Suppressor macrophage (primary cell): ENCODE data around the gene GMPS.
"Not testable (repeated sequence)": the region's sequence is repeated elsewhere in the genome, so short reads cannot be mapped to it uniquely, and the experiment has no call there.

ENCODE experiments used
- DNase-seq, 4 experiments: peaks; one replicate each; pipeline ENCODE4 v3.0.0-alpha.2; 2020 to 2022

The GMPS gene

DNA sequence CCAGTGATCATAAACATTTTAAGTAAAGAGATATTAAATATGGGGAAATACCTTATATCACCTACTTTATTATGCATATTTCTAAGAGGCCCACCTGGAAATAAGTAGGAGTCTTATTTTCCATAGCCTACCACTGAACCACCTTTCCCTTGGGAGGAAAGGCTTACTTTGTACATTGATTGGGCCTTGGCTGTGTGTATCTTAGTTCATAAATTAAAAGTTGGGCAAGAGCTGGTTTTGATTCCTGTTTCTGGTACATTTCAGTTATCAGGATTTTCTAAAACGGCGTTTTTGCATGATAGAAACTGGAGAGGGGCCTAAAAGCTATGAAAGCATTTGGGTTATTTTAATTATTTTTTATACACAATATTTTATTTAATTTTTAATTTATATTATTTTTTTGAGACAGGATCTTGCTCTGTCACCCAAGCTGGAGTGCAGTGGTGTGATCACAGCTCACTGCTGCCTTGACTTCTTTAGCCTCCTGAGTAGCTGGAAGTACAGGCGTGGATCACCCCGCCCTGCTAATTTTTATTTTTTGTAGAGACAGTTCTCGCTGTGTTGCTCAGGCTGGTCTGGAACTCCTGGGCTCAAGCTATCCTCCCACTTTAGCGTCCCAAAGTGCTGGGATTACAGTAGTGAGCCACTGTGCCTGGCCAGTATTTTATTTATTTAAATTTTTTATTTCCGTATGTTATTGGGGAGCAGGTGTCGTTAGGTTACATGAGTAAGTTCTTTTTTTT is 2.6 kb downstream of the GMPS start:
- peak in 3 of 4 experiments; percentile 12 to 50 (median 47) for DNase-seq

DNA sequence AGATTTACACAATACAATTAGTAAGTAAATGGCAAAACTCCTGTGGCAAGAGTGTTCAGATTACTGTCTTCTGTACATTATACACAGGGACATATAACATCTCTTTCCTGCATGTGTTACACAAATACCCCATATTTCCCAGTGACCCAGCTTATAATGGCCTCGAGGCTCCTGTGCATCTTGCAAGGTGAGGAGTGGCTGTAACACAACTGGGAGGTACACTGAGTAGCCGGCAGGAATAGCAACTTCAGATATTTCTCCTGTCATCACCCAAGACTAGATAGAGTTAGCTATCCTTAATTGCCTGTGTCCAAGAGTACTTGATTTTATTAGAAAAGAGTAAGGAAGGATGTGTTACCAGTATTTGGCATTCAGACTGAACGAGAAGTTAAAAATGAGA is 5.6 kb downstream of the GMPS start:
- no peak for DNase-seq

DNA sequence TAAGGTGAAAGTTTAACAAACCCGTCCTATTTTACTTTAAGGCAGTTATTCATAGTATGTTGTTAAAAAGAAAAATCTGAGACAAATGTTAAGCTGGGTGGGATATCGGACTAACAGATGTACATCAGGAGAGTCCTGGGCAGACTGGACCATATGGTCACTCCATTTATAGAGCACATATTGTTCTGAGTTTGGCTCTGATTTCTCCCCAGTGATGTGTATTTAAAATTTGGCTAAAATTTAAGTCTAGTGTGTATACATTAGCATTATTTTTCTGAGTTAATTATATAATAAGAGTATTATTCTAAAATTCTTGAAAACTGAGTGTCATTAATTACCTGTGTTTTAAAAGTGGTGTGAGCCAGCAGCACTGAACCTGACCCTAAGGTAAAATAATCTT is 6.1 kb downstream of the GMPS start:
- no peak for DNase-seq

DNA sequence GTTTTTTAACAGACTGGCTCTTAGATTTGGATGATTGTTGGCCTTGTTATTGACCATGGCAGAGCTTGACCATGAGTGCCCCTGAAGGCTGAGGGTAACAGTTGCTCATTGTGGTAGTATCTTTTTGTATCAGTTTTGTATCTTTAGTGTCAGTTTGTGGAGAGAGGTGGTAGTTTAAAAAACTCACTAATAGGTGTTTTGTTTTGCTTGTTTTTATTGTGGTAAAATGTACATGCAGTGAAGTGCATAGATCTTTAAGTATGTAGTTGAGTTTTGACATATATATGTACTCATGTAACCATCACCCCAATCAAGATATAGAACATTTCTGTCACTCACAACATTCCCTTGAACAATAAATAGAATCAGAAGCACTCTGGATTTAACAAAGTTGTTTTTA is 9.8 kb downstream of the GMPS start:
- DNase-seq, result no peak

DNA sequence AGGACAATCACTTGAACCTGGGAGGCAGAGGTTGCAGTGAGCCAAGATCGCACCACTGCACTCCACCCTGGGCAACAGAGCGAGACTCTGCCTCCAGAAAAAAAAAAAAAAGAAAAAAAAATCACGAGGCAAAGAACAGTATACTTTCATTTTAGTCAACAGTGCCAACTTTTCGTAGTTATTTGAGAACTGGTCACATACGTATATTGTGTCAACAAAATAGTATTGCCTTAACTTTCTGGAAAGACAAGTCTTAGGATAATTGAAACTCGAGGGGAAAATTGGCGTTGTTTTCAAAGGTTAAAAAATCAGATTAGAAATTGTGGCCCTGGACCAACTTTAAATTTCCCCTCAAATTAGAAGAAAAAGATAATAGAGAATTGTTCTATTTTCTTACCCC is 13.8 kb downstream of the GMPS start:
- no peak for DNase-seq

DNA sequence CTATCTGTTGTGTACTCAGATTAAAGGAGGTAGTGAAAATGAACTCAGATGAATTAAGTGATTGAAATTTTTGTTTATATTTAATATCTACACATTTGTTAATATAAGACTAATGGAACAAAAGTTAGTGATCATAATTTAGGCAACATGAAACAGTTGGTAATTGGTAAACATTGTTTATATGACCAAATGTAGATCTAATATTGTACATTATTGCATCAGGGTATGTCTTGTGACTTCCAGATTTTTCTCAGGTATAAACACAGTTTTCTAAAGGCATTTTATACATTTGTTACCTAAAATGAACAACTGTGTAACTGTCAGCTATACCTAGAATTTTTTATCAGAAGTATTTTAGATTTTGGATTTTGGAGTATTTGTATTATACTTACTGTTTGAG is 14.8 kb downstream of the GMPS start:
- no peak for DNase-seq

DNA sequence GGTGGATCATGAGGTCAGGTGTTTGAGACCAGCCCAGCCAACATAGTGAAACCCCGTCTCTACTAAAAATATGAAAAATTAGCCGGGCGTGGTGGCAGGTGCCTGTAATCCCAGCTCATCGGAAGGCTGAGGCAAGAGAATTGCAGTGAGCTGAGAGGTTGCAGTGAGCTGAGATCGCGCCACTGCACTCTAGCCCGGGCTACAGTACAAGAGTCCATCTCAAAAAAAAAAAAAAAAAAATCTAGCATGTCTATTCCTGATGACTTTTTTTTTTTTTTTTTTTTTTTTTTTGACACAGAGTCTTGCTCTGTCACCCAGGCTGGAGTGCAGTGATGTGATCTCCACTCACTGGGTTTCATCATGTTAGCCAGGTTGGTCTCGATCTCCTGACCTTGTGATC is 15.9 kb downstream of the GMPS start:
- DNase-seq, result not testable (repeated sequence)

DNA sequence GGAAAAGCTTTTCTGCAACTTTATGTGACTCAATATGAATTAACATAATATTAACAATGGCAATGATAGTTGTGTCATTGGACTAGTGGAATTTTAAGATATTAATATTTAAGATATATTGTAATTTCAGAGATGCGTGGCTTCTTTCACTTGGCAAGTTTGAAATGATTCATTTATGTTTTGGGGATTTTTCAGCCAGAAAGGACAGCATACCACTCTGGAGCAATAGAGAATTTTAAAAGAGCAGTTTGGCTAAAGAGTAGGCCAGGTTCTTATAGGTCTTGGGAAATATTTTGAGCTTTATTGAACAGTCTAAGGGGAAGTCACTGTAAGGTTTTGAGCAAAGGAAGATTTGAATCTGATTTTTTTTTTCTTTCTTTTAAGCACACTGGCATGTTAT is 16.5 kb downstream of the GMPS start:
- no peak for DNase-seq

DNA sequence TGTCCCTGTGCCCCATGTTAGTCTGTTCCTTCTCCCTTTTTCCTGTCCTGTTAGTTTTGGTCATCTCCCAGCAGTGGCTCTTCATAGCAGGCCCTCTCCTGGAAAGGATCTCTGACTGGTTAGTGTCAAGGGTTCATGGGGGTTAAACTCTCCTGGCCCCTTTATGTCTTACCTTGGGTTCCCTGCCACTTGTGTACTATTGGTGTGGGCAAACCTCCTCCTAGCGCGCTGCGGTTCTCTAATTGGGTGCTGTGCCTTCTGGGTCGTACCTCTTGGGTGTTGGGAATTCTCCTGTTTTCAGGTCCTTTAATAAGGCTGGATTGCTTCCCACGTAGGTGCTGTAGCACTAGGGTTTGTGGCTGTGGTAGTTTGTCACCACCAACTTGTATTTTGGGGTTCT is 18.8 kb downstream of the GMPS start:
- DNase-seq, result no peak

DNA sequence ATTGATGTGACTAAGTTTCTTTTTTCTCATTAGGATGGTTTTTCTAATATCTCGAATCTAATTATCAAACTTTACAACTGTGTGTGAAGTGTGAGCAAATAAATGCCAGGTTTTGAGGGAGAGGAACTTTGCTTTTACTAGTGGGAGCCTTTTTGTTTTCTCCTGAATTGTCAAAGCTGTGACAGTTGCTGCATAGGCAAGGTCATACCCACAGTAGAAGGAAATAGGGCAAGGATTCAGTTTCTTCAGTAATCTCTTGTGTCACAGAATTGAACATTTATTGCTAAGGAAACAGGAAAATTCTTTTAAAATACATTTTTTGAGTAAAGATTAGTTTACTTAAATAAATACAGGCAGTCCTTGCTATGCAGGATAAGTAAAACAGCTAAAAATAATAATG is 19.5 kb downstream of the GMPS start:
- DNase-seq, result no peak

DNA sequence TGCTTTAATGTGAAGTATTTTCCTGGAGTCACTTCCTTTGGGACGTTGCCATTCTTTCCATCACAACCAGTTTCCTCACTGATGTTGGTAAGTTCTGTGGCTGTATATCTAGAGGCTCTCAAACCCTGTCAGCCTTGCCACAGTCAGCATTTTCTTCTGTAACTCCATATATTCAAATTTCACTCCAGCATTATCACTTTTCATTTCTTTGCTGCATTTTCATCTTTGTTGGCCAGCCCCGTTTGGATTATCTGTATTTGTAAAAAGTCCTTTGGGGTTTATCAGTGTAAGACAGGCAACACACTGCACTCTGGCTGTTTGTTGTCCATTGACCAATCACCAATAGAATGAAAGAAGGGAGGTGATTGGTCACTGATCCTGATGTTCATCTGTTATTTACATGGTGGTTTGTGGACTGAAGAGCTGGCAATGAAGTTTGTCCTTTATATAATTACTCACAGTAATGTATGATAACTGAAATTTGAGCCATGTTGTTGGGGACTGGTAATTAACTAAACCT is 20.3 kb downstream of the GMPS start:
- DNase-seq, result no peak

DNA sequence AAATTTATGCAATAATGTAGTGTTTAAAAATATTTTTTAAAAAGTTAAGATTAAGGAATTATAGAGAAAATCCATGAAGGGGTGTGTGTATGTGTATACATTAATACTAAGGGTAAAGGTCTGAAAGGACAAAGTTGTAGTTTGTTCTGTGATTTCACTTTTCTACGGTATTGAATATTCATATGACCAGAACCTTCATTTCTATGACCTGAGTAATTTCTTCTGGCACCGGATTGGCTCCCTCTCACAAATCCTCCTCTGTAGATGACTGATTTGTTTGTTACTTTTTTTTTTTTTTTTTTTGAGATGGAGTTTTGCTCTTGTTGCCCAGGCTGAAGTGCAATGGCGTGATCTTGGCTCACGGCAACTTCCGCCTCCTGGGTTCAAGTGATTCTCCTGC is 20.9 kb downstream of the GMPS start:
- no peak for DNase-seq

DNA sequence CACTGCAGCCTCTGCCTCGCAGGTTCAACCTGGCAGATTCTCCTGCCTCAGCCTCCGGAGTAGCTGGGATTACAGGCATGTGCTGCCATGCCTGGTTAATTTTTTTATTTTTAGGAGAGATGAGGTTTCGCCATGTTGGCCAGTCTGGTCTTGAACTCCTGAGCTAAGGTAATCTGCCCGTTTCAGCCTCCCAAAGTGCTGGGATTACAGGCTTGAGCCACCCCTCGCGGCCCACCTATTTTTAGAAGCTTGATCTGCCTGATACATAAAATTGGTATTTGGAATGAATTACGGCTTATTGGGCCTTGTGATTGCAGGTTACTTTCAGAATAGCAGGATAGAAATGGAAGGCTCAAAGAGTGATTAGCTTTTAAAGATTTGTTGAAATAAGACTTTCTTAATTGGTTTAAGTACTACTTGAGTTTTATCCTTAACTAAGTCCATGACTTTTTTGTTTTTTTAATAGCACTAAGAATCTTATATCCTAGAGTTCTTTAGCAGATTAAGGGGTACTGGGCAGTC is 25.0 kb downstream of the GMPS start:
- DNase-seq, result no peak

DNA sequence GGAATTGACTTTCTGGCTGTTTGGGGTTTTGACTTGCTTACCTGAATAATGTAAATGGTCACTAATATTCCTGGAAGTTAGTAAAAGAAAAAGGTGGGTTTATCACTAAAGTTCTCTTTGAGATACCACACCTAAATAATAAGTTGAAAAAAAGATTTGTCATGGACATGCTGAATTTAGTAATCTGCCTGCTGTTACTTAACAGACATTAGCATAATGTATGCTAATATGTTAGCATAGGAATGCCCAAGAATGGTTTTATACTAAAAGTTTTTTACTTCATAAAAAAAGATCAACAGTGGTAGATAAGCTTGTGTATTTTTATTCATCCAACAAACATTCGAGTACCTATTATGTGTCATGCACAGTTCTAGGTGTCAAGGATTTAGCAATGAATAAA is 36.5 kb downstream of the GMPS start:
- DNase-seq, result no peak

DNA sequence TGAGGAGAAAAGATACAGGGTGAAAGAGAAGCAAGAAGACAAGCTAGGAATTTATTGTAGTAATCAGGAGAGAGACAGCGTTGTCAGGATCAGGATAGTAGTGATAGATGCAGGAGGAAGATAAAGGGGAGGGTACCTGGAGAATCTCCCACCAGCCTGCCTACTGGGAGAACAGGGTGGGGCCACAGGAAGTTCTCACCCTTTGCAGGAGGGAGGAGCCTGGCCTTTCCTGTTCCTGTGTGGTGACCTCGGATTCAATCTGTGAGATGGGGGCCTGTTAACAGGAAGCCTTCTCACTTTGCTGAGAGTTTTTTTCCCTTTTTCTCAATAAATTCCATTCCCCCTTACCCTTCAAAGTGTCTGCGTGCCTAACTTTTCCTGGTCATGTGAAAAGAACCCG is 37.6 kb downstream of the GMPS start:
- DNase-seq, result peak in 1 of 4 experiments; percentile 14

DNA sequence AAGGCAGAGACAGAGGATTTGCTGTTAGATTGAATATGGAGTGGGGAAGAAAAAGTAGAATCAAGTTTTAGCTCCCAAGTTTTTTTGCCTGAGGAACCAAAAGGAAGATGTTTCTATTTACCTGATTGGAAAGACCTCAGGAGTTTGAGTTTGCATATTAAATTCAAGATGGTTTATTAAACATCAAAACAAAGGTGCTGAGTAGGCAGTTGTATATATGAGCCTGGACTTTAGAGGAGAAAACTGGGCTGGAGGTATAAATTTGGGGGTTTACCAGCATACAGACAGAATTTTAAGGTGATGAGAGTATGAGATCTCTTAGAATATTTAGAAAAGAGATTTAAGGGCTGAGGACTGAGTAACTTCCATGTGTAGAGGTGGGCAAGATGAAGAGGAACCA is 38.2 kb downstream of the GMPS start:
- no peak for DNase-seq

DNA sequence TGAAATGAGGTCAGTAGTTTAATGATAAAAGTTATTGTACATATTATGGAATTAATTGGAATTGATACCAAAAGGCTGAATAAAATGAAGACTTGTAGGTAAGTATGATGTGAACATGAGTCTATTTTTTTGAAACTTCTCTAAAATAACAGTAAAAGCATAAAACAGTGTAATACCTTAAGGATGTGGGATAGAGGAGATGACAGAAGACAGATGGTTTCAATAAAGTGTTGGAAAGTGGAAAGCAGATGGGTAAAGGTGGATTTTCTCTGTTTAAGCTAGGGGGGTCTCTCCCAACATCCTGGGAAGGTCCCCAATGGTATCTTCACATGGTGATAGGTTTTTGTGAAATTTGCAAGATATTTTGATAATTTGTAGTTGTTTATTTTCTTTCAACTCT is 41.6 kb downstream of the GMPS start:
- no peak for DNase-seq

DNA sequence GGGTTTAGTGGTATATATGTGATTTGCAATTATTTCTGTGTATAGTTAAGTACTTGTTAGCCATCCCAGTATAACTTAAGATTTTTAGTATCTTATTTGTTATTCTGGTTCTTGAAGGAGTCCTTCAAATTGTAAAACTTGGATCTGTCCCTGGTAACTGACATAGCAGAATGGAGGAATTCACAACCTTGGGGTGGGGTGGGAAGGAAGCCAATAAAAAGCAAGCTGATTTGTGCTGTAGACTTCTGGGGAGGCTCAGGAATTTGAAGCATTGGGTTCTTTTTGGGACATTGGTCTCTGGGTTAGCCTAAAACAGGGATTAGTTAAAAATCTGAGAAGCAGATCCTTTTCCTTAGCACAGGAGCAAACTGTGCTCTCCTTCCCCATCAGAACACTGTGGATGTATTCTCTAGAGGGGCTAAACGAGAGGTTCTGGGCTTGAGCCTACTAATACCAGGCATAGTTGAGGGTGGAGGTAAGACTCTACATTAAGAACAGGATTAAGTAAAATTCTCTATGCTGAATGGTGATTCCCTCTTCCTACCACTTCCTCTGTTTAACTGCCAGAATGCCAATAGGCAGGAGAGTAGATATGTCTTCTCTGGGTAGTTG is 42.2 kb downstream of the GMPS start:
- no peak for DNase-seq

DNA sequence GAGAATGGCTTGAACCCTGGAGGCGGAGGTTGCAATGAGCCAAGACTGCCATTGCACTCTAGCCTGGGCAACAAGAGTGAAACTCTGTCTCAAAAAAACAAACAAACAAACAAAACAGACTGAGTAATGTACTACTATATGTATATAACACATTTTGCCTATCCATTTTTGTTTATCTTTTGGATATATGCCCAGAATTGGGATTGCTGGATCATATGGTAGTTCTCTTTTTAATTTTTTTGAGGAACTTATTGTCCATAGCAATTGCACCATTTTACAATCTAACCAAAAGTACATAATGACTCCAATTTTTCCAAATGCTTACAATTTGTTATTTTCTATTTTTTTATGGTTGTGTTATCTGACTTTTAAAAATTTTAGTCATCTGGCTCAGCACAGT is 47.3 kb downstream of the GMPS start:
- peak in 2 of 4 experiments; percentile 38 to 43 for DNase-seq

DNA sequence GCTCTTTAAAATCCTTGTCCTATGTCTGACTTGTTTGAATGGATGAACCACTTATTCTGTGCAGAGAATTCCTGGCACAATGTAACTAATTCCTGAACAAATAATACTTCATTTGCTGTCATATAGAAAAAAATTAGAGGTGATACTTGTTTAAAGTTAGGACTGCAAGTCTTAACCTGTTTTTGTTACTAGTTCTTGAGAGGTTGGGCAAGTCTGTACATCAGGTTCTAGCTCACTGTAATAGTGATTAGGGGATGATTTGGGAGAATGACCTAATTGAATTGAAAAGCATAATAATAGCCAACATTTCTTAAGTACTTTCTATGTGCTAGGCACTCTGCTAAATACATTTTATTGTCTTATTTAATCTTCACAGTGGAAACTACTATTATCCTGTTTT is 49.3 kb downstream of the GMPS start:
- no peak for DNase-seq

DNA sequence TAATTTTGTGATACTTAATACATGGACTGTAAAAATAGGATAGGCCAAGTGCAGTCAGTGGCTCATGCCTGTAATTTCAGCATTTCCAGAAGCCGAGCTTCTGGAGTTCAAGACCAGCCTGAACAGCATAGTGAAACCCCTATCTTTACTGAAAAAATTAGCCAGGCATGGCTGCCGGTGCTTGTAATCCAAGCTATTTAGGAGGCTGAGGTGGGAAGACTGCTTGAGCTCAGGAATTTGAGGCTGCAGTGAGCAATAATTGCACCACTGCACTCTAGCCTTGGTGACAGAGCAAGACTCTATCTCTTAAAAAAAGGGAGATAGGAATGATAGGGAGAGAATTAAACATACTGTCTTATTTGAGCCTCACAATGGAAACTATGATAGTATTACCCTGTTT is 51.0 kb downstream of the GMPS start:
- no peak for DNase-seq

DNA sequence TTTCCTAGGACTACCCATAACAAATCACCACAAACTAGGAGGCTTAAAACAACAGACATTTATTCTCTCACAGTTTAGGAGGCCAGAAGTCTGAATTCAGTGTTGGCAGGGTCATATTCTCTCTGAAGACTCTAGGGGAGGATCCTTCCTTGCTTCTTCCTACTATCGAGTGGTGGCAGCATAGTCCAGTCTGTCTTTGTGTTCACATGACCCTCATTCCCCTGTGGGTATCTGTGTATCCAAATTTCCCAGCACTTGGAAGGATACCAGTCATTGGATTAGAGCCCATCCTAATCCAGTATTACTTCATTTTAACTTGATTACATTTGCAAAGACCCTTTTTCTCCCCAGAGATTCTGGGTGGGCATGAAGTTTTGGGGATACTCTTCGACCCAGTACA is 63.8 kb downstream of the GMPS start:
- DNase-seq, result no peak

DNA sequence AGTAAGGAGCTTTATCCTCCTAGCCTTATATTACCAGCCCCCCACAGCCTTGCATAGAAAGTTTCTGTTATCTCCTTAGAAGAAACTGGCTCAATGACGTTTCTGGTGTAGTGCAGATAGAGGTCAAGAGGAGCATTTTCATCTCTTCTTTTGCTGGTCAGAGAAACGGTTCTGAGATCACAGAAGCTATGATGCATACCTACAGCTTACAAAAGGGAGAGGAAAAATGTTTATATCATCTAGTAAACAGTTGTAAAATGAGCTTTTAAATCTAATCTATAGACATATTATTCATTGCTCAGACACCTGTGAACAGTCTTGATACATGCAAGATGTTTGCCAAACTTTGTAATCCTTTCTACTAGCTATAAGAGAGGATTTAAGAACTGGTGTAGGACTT is 68.0 kb downstream of the GMPS start:
- DNase-seq, result no peak

DNA sequence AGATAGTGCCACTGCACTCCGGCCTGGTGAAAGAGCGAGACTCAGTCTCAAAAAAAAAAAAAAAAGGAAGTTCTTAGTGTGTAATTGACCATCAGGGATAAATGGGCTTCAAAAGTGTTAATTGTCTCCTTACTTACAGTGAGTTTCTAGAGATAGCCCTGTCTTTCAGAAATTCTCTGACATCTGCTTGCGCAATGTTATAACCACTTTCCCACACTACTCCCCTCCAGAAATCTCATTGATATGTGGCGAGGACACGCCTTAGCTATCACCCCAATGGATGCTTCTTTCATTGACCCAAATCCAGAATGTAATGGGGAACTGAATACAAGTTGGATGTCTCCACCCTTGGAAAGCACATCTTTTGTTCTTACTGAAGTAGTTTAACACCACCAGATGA is 70.9 kb downstream of the GMPS start:
- no peak for DNase-seq
